Measurements from ENCODE around the gene SNN. TPM values are rescaled to one million over a fixed set of nuclear protein-coding genes. Genes with fewer than 3 reads are reported as not detected.

Gene SNN
- total and polyA plus RNA-seq, 12 donors: 10.1 to 61.4 (median 35.9) TPM

DNA sequence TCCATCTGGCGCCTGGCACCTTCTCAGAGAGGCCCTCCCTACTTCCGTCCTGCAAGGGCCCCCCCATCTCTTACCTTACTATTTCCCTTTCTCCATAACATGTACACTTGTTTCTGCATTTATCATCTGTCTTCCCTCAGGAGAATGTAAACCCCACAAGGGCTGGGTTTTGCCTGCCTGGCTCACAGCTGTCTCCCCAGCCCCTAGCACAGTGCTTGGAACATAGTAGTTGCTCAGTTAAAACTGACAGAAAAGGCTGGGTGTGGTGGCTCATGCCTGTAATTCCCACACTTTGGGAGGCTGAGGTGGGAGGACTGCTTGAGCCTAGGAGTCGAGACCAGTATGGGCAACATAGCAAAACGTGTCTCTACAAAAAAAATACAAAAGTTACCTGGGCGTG is 5.7 kb upstream of the SNN start:
- H3K4me1 ChIP-seq: peaks cover 4 to 36% (median 19%) of the 10 kb centered on the region in 9 donors
- intact Hi-C loops (cut with DNase I): loop anchor here in 1 of 10 donors (10.0 kb wide), 1 partner anchor 52 kb away; no protein-coding TSS in a partner anchor
- no peak overlapping the region for H3K4me3 ChIP-seq
- H3K36me3 ChIP-seq: no peaks in the 10 kb centered on the region
- H3K27me3 ChIP-seq: no peaks in the 10 kb centered on the region
- ATAC-seq: no peak
- no peak overlapping the region for H3K27ac ChIP-seq
- 90 to 93% methylated on average over 5 of the region's 5 CpGs for WGBS, 2 donors
- no peaks in the 10 kb centered on the region for H3K9me3 ChIP-seq
- TF ChIP-seq, protein P1, sequence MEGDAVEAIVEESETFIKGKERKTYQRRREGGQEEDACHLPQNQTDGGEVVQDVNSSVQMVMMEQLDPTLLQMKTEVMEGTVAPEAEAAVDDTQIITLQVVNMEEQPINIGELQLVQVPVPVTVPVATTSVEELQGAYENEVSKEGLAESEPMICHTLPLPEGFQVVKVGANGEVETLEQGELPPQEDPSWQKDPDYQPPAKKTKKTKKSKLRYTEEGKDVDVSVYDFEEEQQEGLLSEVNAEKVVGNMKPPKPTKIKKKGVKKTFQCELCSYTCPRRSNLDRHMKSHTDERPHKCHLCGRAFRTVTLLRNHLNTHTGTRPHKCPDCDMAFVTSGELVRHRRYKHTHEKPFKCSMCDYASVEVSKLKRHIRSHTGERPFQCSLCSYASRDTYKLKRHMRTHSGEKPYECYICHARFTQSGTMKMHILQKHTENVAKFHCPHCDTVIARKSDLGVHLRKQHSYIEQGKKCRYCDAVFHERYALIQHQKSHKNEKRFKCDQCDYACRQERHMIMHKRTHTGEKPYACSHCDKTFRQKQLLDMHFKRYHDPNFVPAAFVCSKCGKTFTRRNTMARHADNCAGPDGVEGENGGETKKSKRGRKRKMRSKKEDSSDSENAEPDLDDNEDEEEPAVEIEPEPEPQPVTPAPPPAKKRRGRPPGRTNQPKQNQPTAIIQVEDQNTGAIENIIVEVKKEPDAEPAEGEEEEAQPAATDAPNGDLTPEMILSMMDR (IDR thresholded peaks at IDR 0.05): no peak
- DNase-seq: no peak

DNA sequence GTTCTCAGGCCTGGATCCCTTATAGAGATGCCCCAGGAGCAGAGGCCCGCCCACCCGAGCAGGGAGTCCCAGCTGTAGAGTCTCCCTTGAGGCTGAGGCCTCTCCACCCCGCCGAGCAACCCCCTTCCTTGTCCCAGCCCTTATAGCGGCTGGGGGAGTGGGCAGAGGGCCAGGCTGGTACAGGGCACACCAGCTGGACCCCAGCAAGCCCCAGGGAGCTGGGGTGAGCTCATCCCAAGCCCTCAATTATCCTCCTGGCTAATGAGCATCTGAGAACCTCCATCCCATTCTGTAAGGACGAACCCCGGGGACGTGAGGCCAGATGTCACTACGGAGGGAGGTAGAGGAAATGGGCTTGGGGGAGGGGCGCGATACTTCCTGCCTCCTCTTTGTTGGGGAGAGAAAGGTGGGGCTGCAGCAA is 3.2 kb upstream of the SNN start:
- Histone ChIP-seq H3K4me3 (peak overlapping the region in 1 of 10 donors; percentile 10), H3K36me3 (no peaks in the 10 kb centered on the region), H3K27ac (peak overlapping the region in 4 of 10 donors; percentile 9 to 64 (median 34)), H3K4me1 (peaks cover 8 to 41% (median 28%) of the 10 kb centered on the region in 9 donors), H3K27me3 (no peaks in the 10 kb centered on the region), H3K9me3 (no peaks in the 10 kb centered on the region)
- WGBS, 2 donors: 30 to 38% methylated on average over 11 of the region's 11 CpGs
- intact Hi-C loops (cut with DNase I): loop anchor here in 1 of 10 donors (10.0 kb wide), 1 partner anchor 50 kb away; no protein-coding TSS in a partner anchor
- DNase-seq: no peak
- TF ChIP-seq, protein P1 (IDR thresholded peaks at IDR 0.05): no peak
- ATAC-seq: no peak

DNA sequence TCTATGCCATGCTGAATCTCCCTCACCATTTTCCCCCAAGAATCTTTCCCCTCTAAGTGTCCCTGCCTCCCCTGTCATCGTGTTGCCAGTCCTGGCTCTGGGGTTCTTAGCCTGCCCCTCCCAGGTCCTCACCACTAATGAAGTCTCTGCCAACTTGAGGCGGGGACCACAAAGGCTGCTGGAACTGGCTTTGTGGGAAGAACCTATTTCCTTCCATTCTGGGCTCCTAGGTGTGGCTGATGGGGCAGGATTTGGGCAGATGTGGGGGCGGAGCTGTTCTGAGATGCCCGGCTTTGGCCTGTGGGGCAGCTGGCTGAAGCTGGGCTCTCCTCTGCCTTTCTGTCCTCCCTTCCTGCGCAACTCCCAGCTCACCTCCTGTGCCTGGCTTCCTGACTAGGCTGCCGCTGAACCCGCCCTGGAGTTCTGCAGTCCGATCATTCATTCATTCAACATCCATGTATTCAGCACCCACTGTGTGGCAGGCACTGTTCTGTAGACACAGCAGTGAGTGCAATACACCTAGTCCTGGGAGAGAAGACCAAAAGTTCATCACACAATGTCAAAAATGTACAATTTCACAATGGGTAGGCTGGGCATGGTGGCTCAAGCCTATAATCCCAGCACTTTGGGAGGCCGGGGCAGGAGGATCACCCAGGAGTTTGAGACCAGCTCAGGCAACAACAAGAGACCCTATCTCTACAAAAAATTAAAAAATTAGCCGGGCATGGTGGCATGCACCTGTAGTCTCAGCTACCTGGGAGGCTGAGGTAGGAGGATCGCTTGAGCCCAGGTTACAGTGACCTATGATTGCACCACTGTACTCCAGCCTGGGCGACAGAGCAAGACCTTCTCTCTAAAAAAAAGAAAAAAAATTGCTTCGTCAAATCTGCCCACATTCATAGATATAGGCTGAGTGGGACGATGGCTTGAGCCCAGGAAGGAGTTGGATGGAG is 1.9 kb upstream of the SNN start:
- Histone ChIP-seq H3K36me3 (no peaks in the 10 kb centered on the region), H3K27me3 (no peaks in the 10 kb centered on the region), H3K4me1 (peaks cover 18 to 53% (median 41%) of the 10 kb centered on the region in 9 donors), H3K4me3 (no peak overlapping the region), H3K9me3 (no peaks in the 10 kb centered on the region), H3K27ac (no peak overlapping the region)
- DNase-seq (no peak), ATAC-seq (no peak)
- WGBS, 2 donors: 73 to 78% methylated on average over 14 of the region's 14 CpGs
- intact Hi-C loops (cut with DNase I): loop anchor here in 1 of 10 donors (10.0 kb wide), 1 partner anchor 48 kb away; no protein-coding TSS in a partner anchor
- TF ChIP-seq, protein P1 (IDR thresholded peaks at IDR 0.05): no peak

DNA sequence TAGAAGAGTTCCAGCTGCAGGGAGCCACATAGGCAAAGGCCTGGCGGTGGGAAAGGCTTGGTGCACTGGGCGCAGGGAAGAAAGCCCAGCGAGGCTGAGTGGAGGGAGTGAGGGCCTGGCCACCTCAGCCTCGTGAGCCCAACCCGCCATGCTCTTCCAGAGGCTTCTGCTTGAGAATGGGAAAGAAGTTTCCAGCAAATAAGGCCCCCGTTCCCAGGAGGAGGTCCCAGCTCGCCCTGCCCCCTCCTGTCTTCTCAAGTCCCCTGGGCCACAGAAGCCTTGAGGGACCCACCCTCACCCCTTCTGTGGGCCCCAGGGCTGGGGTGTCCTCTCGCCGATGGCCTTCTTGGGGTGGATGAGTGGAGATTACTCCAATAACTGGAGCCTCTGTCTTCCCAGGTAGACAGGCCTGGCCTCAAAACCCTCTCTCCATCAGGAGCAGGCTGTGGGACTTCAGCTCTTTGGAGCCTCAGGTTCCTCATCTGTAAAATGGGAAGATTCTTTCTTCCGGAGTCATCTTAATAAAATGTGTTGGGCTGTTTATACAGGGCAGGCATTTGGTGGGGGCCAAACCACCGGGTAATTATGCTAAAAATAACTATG is 933 bp upstream of the SNN start:
- H3K9me3 ChIP-seq: no peaks in the 10 kb centered on the region
- ATAC-seq (no peak), DNase-seq (no peak)
- H3K4me1 ChIP-seq: peaks cover 26 to 62% (median 51%) of the 10 kb centered on the region in 9 donors
- H3K4me3 ChIP-seq: peak overlapping the region in 6 of 10 donors; percentile 49 to 63 (median 61)
- H3K36me3 ChIP-seq: no peaks in the 10 kb centered on the region
- intact Hi-C loops (cut with DNase I): loop anchor here in 1 of 10 donors (10.0 kb wide), 1 partner anchor 47 kb away; no protein-coding TSS in a partner anchor
- peak overlapping the region in 4 of 10 donors; percentile 58 to 69 (median 61) for H3K27ac ChIP-seq
- TF ChIP-seq, protein P1 (IDR thresholded peaks at IDR 0.05): no peak
- WGBS, 2 donors: 82 to 91% methylated on average over 11 of the region's 11 CpGs
- no peaks in the 10 kb centered on the region for H3K27me3 ChIP-seq
